GM18517 (cell line): ENCODE data around the gene ARHGAP35.
"Not testable (repeated sequence)": the region's sequence is repeated elsewhere in the genome, so short reads cannot be mapped to it uniquely, and the experiment has no call there.

Experiments used
- ATAC-seq: cut with Tn5 transposase; IDR thresholded peaks from one replicate; pipeline ENCODE4 v1.9.1; 2021; ENCODE audit warnings: mild to moderate bottlenecking, moderate library complexity; ENCODE audit not compliant: unreplicated experiment

Gene ARHGAP35

DNA sequence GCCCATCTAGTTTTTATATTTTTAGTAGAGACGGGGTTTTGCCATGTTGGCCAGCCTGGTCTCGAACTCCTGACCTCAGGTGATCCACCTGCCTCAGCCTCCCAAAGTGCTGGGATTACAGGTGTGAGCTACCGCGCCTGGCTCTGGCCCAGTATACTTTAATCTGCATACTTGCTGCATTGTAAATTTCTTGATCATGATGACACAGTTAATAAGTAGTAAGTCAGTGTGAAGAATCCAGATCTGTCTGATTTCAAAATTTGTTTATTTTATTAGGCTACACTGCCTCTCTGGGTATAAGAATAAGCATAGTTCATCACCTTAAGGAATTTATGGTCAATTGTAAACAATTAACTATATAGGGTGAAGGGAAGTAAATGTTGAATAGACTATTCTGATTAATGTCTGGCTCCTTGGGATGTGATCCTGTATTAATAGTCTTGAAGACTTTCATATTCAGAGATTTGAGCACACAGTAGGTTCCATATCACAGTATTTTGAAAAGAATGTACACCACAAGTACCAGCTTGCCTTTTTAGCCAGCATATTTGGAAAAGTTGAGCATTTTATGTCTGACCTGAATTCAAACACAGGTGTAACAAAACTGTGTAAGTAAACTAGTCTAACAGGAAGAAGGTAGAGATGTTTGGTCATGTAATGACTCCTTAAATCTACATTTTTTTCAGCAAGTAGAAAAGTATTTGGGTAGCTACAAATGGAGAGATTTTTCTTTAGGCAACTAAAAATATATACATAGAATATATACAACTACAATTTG, 7.4 kb downstream of the ARHGAP35 start:
- ATAC-seq: no peak

DNA sequence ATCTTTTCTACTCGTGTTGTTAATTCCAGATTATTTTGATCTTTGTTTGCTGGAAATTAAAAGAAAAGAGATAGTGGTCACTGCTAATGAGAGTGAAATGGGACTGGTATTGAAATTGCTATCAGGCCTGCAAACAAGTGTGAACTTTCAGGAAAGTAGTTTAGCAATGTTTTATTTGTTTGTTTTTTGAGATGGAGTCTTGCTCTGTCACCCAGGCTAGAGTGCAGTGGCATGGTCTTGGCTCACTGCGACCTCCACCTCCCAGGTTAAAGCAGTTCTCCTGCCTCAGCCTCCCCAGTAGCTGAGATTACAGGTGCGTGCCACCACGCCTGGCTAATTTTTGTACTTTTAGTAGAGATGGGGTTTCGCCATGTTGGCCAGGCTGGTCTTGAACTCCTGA, 10.4 kb downstream of the ARHGAP35 start:
- ATAC-seq: not testable (repeated sequence)

DNA sequence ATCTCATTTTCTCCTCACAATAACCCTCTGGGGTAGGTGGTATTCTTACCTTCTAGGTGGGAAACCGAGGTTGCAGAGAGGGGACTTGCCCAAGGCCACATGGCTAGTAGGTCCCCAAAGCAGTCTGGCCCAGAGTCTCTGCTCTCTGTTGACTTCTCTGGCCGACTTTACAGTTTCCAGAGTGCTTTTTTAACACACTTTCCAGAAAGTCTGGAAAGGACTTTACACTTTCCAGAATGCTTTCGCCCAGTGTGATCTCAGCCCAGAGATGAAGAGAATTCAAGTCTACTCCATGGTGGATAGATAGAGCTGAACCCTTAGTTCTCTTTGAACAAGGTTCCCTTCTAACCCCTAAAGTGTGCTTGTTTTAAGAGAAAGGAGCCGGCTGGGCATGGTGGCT, 12.2 kb downstream of the ARHGAP35 start:
- no peak for ATAC-seq

DNA sequence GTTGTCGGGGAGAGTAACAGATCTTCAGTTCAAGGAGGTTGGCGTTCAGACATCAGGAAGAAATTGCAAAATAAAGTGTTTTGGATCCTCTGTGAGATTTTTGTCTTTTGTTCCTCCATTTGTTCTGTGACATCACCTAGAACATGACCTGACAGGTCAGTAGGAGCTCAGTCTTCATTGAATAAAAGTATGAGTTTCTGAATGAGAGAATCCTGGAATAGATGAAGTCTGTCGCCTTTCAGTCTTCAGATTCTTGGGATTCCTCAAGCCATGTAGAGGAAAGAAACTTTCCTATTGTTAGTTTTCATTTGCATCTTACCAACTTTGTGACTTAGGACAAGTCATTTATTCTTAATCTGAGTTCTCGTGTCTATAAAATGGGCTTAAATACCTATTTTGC, 14.4 kb downstream of the ARHGAP35 start:
- ATAC-seq: no peak

DNA sequence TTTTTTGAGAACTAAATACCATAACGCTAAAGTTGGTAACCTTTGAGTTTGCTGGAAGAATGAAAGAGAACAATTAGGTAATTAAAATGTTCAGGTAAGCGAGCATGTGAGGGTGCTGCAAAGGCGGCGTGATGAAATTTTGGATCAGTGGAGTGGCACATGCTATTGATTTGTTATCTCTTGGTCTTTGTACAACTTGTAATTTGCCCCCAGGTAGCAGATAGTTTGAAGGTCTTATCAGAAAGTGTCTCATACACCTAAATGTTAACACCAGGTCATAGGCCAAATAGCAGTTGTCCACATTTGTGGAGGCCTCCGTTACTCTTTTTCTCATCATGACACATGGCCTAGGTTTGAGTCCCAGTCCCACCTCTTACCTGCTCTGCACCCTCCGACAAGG, 14.9 kb downstream of the ARHGAP35 start:
- ATAC-seq: no peak

DNA sequence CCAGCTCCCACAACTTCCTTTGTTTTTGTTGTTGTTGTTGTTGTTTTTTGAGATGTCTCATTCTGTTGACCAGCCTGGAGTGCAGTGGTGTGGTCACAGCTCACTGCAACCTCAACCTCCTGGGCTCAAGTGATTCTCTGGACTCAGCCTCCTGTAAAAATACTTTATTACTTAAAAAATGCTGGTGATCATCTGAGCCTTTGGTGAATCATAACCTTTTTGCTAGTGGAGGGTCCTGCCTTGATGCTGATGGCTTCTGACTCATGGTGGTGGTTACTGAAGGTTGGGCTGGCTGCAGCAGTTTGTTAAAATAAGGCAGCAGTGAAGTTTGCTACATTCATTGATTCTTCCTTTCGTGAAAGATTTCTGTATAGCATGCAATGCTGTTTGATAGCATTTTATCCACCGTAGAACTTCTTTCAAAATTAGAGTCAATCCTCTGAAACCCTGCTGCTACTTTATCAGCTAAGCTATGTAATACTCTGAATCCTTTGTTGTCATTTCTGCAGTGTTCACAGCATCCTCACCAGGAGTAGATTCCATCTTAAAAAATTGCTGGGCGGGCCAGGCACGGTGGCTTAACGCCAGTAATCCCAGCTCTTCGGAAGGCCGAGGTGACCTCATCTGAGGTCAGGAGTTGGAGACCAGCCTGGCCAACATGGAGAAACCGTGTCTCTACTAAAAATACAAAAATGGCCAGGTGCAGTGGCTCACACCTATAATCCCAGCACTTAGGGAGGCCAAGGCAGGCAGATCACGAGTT, 18.0 kb downstream of the ARHGAP35 start:
- no peak for ATAC-seq

DNA sequence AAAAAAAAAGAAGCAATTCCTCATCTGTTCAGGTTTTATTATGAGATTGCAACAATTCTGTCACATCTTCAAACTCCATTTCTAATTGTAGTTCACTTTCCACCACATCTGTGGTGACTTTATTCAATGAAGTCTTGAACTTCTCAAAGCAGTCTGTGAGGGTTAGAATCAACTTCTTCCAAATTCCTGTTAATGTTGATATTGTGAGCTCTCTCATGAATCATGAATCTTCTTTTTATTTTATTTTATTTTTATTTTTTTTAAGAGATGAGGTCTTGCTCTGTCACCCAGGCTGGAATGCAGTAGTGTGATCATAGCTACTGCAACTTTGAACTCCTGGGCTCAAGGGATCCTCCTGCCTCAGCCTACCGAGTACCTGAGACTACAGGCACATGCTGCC, 19.6 kb downstream of the ARHGAP35 start:
- no peak for ATAC-seq

DNA sequence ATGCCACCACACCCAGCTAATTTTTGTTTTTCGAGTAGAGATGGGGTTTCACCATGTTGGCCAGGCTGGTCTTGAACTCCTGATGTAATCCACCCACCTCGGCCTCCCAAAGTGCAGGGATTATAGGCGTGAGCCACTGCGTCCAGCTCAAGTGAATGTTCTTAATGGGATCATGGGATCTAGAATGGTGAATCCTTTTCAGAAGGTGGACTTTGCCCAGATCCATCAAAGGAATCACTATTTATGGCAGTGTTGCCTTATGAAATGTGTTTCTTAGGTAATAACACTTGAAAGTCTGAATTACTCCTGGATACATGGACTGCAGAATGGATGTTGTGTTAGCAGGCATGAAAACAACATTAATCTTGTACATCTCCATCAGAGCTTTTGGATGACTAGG, 20.3 kb downstream of the ARHGAP35 start:
- no peak for ATAC-seq

DNA sequence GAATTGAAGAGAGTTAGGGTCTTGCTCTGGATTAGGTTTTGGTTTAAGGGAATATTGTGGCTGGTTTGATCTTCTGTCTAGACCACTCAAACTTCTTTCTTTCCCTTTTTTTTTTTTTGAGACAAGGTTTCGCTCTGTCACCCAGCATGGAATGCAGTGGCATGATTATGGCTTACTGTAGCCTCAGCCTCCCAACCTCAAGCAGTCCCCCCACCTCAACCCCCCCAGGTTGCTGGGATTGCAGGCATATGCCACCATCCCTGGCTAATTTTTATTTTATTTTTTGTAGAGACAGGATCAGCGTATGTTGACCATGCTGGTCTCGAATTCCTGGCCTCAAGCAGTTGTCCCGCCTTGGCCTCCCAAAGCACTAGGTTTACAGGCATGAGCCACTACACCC, 21.2 kb downstream of the ARHGAP35 start:
- ATAC-seq: no peak

DNA sequence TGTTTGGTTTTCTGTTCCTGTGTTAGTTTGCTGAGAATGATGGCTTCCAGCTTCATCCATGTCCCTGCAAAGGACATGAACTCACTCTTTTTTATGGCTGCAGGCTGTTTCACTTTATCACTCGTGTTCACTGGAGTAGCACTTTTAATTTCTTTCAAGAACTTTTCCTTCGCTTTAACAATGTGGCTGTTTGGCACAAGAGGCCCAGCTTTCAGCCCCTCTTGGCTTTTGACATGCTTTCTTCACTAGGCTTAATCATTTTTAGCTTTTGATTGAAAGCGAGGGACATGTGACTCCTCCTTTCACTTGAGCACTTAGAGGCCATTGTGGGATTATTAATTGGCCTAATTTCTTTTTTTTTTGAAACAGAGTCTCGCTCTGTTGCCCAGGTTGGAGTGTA, 22.0 kb downstream of the ARHGAP35 start:
- ATAC-seq: not testable (repeated sequence)

DNA sequence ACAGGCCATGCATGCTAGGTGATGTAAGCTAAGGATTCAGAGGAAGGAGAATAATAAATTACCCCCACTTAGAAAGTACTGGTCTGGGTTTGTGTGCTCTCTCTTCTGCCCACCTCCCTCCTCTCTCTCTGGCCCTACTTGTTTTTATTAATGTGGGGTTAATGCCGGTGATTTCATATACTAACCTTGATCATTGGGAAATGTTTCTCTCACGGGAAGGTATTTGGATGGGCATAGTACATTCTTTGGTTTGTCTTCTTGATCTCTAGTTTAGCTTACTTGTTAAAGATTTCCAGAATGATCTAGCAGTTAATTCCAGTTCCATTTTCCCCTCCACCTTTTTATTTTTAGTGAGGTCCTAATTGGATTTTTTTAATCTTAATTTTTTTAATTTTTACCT, 24.6 kb downstream of the ARHGAP35 start:
- ATAC-seq: no peak

DNA sequence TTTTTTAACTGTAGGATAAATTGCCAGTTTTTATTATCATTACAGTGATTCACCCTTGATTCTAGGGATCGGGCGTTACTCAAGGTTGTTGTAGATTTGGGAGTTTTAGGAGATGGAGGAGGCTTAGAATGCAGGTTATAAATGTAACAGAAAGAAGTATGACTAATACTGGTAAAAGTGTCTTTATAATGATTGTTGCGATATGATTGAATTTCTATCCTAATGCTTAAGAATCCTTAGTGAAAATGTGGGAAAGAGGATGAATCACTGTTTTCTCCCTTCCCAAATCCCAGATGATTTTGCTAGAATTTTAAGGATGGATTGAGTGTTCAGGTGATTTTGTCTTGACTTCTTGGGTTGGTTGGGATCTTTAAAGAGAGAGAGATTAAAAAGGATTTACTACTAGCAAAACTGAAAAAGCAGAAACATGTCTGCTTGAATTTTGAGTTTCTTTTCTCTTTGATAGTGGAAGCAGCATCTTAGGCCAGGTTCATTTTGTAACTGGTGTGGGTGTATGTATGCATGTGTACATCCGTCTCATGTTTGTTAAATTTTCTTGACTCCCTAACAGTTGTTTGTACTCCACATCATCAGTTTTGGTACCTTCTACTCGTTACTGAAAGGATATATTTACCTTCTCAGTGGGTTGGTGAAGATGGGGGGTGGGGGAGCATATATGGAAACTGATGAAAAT, 25.9 kb downstream of the ARHGAP35 start:
- no peak for ATAC-seq

DNA sequence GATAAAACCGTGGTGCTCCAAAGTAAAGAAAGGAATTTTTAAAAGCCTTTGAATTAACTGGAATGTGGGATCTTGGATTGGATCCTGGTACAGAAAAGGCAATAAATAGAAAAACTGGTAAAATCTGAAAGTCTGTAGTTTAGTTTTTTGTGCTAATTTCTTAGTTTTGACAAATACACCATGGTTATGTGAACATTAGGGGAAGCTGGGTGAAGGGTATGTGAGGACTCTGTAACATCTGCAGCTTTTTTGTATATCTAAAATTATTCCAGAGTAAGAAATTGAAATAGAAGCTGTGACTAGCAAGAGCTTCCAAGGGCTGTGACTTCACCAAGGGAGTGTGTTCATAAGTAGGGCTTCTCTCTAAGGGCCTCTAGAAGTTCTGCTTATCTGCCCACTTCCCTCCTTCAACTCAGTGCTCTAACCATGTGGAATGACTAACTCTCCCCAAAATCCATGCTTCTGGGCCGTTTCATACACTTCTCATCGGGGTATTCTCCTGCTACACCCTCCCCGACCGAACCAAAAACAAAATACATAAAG, 26.5 kb downstream of the ARHGAP35 start:
- ATAC-seq: no peak

DNA sequence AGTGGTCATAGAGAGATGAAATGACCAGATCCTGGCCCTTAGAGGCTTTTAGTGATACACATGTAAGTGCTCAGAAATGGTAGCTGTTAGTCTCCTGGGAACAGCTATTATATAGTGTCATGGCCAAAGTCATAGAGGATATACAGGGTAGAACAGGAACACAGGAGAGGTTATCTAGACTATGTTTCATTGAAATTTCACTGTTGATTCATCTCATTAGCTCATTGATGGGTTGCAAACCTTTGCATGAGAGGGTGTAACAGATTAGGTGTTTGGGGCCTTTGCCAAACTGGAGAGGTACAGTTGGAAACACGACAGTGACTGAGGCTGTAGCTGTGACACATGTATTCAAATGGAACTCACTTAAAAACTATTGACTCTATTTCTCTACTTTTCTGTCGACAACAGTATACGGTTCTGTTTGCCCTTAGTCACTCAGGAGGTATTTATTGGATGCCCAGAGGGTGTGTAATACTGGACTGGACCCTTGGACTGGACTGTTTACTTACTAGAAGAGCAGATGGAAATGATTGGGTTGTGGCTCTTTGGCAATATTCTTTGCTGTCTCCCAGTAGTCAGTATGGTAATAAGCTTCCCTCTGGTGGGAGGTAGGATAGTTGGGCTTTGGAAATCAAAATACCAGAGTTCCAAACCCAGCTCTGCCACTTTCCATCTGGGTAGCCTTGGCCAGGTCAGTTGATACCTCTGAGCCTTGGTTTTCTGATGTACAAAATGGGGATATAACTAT, 29.8 kb downstream of the ARHGAP35 start:
- no peak for ATAC-seq

DNA sequence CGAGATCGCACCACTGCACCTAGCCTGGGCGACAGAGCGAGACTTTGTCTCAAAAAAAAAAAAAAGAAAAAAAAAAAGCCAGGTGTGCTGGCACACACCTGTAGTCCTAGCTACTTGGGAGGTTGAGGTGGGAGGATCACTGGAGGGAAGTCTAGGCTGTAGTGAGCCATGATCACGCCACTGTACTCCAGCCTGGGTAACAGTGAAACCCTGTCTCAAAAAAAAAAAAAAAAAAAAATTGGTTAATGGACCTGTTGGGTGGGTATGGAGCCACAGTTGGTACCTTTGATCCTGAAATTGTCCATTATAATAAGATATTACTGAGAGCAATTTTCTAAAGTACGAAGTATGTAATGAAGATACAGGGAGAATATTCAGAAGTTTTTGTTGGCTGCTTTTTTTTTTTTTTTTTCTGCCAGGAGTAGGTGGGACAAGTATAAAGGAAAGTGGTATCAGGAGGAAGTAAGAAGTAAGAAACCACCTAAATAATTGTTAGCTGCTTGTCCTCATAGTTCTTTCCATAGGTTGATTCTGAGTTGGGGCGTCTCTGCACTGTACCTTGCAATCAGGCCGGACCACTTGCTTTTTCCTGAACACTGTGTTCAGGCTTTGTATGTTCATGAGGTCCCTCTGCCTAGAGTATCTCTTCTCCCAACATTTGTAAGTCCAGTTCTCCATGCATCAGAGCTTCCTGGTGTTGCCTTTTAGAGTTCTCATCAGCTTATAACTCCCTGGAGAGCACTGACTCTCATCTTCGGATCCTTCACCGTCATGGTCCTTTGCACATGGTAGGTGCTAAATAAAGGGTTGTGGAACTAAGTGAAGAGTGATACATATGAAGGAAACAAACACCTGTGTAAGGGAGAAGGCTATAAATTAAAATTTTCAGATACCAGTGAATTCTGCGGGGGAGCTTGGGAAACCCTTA, 31.7 kb downstream of the ARHGAP35 start:
- no peak for ATAC-seq

DNA sequence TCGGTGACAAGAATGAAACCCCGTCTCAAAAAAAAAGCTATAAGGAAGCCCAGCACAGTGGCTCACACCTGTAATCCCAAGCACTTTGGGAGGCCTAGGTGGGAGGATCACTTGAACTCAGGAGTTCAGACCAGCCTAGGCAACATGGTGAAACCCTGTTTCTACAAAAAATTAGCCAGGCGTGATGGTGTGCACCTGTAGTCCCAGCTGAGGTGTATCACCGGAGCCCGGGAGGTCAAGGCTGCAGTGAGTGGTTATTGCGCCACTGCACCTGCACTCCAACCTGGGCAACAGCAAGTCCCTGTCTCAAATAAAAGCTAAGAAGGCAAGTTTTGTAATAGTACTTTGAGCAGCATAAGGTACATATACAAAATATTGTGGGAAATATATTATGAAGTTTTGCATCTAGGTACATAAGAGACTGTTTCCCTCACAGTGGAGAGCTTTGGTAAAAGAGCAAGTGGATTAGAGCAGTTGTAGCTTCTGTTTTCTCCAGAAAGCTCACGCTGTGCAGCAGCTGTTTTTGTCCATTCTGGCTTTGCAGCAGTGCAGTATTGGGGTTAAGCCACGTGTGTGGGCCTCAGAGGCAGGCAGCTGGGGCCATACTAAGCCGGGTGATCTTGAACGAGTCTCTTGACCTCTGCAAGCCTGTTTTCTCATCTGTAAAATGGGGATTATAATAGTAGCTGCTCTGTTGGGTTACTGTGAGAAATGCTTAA, 35.4 kb downstream of the ARHGAP35 start:
- ATAC-seq: no peak

DNA sequence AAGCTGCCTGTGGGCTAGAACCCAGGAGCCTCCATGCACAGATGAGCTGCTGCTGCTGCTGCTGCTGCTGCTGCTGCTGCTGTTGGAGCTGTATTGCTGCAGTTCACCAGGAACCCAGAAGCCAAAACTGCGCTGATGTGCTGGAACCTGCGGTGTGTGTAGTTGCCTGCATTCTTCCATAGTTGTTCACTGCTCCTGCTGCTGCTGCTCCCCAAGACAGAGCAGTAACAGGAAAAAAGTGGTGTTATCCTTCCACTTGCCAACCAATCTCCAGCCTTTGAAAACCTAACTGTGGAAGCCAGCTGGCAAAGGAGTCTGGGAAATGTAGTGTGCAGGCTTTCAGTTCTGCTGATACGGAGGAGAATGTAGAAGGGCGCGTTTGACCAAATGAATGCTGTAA, 37.9 kb downstream of the ARHGAP35 start:
- no peak for ATAC-seq

DNA sequence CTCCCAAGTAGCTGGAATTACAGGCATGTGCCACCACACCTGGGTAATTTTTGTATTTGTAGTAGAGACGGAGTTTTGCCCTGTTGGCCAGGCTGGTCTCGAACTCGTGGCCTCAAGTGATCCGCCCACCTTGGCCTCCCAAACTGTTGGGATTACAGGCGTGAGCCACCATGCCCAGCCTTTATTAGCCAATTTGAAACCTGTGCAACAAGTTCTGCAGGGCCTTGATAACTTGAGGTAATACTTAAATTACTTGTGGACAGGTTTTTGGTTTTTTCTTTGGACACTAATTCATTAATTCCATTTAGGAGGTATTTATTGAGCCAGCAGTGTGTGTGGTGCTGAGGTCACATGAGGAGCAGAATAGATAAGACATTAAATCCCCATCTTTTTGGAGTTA, 39.5 kb downstream of the ARHGAP35 start:
- no peak for ATAC-seq
